Esophagus squamous epithelium (tissue), 4 donors: ENCODE data around the gene MLPH.

ENCODE experiments used
- CTCF ChIP-seq, 6 experiments: fragments of 450-650 bp in 4 of 6; fragments of 200-600 bp in 2 of 6; sonication (generic) in 2 of 6; IDR thresholded peaks; one replicate each; pipeline ENCODE4 v1.5.1; 2016 to 2019; ENCODE audit warnings: antibody characterized with exemption in 6 of 6, mild to moderate bottlenecking in 4 of 6, moderate library complexity in 4 of 6
- POLR2A ChIP-seq, 4 donors: fragments of 450-650 bp; IDR thresholded peaks; one replicate each; pipeline ENCODE4 v1.6.1; 2017; ENCODE audit warnings: antibody characterized with exemption in 4 of 4, mild to moderate bottlenecking in 4 of 4, moderate library complexity in 3 of 4

- TF ChIP-seq CTCF (IDR thresholded peaks at IDR 0.05) (no peak), POLR2A (IDR thresholded peaks at IDR 0.05) (no peak)
Measured at GRCh38 chr2:237527766-237528165, 40.7 kb downstream of the MLPH start.
